HepG2 (cell line): ENCODE results near the gene CCL19. TPM values are rescaled to one million over a fixed set of nuclear protein-coding genes. Genes with fewer than 3 reads are reported as not detected.

ENCODE experiments used
- ATAC-seq: fragments of 200-7000 bp; cut with Tn5 transposase; 3 replicates; pipeline ENCODE4 v1.9.1; 2020; ENCODE audit warnings: mild to moderate bottlenecking, moderate library complexity
- BruUV-seq: library from RNA; stranded (reverse); fragments of 400-500 nt; replicated peaks from 2 replicates; lab custom pipeline; 2021; lab: Mats Ljungman, UMichigan
- CTCF ChIA-PET: fragments of 300-600 bp; formaldehyde crosslinking; extraction: SDS; loops from one replicate; lab custom pipeline; 2021; ENCODE audit warnings: low total read pairs, inconsistent platforms, low intra/inter-chr PET ratio; lab: Yijun Ruan, JAX
- POLR2A ChIA-PET: fragments of 350-600 bp; sonication (Branson Sonifier 250); formaldehyde crosslinking; loops from one replicate; lab custom pipeline; 2020; ENCODE audit warnings: antibody characterized with exemption, inconsistent platforms; lab: Yijun Ruan, JAX
- DNase-seq: peaks from one replicate; pipeline ENCODE4 v3.0.0-alpha.2; 2015; ENCODE audit warnings: low spot score
- FAIRE-seq: peaks from 3 replicates; lab custom pipeline; 2011; peaks lifted over from hg19 to GRCh38; lab: Jason Lieb, UNC
- H2AFZ ChIP-seq: one replicate; pipeline ENCODE4 v1.6.1; 2011; ENCODE audit warnings: low read length, inconsistent platforms
- H3K27ac ChIP-seq: fragments of 300-600 bp; 3 replicates; pipeline ENCODE4 v1.8.0; 2011; ENCODE audit warnings: mixed run types, mild to moderate bottlenecking, mixed read lengths, low read length, inconsistent platforms; ENCODE audit not compliant: insufficient read depth; ENCODE audit errors: extremely low read length
- H3K27me3 ChIP-seq, 2 experiments: fragments of 200-600 bp in 1 of 2; 2 replicates in 1 of 2; 3 replicates in 1 of 2; pipeline versions ENCODE4 v1.6.0 to v1.8.0; 2011; ENCODE audit warnings: low read length in 2 of 2, mild to moderate bottlenecking in 2 of 2, moderate library complexity in 2 of 2, inconsistent platforms in 1 of 2; ENCODE audit not compliant: insufficient read depth in 2 of 2, control insufficient read depth in 1 of 2
- H3K36me3 ChIP-seq, 2 experiments: fragments of 200-600 bp in 1 of 2; replicated peaks in 1 of 2; 2 replicates in 1 of 2; 3 replicates in 1 of 2; pipeline versions ENCODE4 v1.5.1 to v1.8.0; 2011; ENCODE audit warnings: low read length in 2 of 2, inconsistent platforms in 1 of 2; ENCODE audit not compliant: insufficient read depth in 2 of 2, control insufficient read depth in 1 of 2
- H3K4me1 ChIP-seq: 2 replicates; pipeline ENCODE4 v1.5.1; 2012; ENCODE audit warnings: low read length, inconsistent platforms; ENCODE audit not compliant: insufficient read depth
- H3K4me2 ChIP-seq: 2 replicates; pipeline ENCODE4 v1.6.0; 2011; ENCODE audit warnings: low read depth, low read length, inconsistent platforms
- H3K4me3 ChIP-seq, 3 experiments: fragments of 200-600 bp in 1 of 3; sonication (generic), shearing (Covaris generic) in 1 of 3; replicated peaks in 1 of 3; 2 replicates each; pipeline ENCODE4 v1.5.1; 2011 to 2016; ENCODE audit warnings: low read length in 3 of 3, inconsistent platforms in 2 of 3, low read depth in 2 of 3, mild to moderate bottlenecking in 2 of 3, control low read depth in 1 of 3, mixed read lengths in 1 of 3; ENCODE audit not compliant: insufficient read depth in 1 of 3
- H3K79me2 ChIP-seq: one replicate; pipeline ENCODE4 v1.6.1; 2011; ENCODE audit warnings: low read length, inconsistent platforms; ENCODE audit not compliant: insufficient read depth
- H3K9ac ChIP-seq: 2 replicates; pipeline ENCODE4 v1.6.0; 2011; ENCODE audit warnings: mild to moderate bottlenecking, low read depth, low read length, inconsistent platforms; ENCODE audit not compliant: insufficient read depth
- H3K9me3 ChIP-seq: 2 replicates; pipeline ENCODE4 v1.5.1; 2012; ENCODE audit warnings: mild to moderate bottlenecking, low read length
- H4K20me1 ChIP-seq: 2 replicates; pipeline ENCODE4 v1.6.0; 2011; ENCODE audit warnings: inconsistent platforms, mild to moderate bottlenecking, low read length, moderate library complexity; ENCODE audit not compliant: insufficient read depth
- DMAP1 ChIP-seq: IDR thresholded peaks from 2 replicates; pipeline ENCODE4 v1.6.1; 2016
- NFYC ChIP-seq: IDR thresholded peaks from 2 replicates; pipeline ENCODE4 v1.6.1; 2016; ENCODE audit warnings: missing genetic modification reagents, missing compliant biosample characterization
- NR2F1 ChIP-seq, 2 experiments: fragments of 450-650 bp in 1 of 2; formaldehyde crosslinking in 1 of 2; IDR thresholded peaks; 2 replicates each; pipeline versions ENCODE4 v1.5.0 to v1.6.1; 2016 to 2020; ENCODE audit warnings: mild to moderate bottlenecking in 1 of 2, missing compliant biosample characterization in 1 of 2, missing genetic modification reagents in 1 of 2, moderate library complexity in 1 of 2
- SAP130 ChIP-seq: IDR thresholded peaks from 2 replicates; pipeline ENCODE4 v1.6.1; 2016; ENCODE audit warnings: low read depth
- SOX6 ChIP-seq, 2 experiments: fragments of 450-650 bp in 1 of 2; sonication (generic) in 1 of 2; formaldehyde crosslinking in 1 of 2; IDR thresholded peaks; 2 replicates each; pipeline versions ENCODE4 v1.4.0 to v1.6.1; 2017 to 2020; ENCODE audit warnings: antibody characterized with exemption in 1 of 2, mild to moderate bottlenecking in 1 of 2, missing genetic modification reagents in 1 of 2
- TAF1 ChIP-seq: sonication (generic); formaldehyde crosslinking; IDR thresholded peaks from 2 replicates; pipeline ENCODE4 v1.4.0; 2020; ENCODE audit warnings: missing genetic modification reagents
- TBL1XR1 ChIP-seq: fragments of 150-350 bp; IDR thresholded peaks from 2 replicates; pipeline ENCODE4 v1.6.1; 2014; ENCODE audit warnings: borderline replicate concordance, low read length; ENCODE audit not compliant: partially characterized antibody
- ZBTB33 ChIP-seq: sonication (generic); formaldehyde crosslinking; IDR thresholded peaks from 2 replicates; pipeline ENCODE4 v1.4.0; 2020; ENCODE audit warnings: missing genetic modification reagents
- ZNF451 ChIP-seq: sonication (generic); formaldehyde crosslinking; IDR thresholded peaks from 2 replicates; pipeline ENCODE4 v1.5.0; 2020; ENCODE audit warnings: mild to moderate bottlenecking, missing genetic modification reagents
- ZNF790 ChIP-seq: sonication (generic); formaldehyde crosslinking; IDR thresholded peaks from 2 replicates; pipeline ENCODE4 v1.8.0; 2022; ENCODE audit warnings: missing genetic modification reagents, mild to moderate bottlenecking, borderline replicate concordance
- WGBS: methylation state at CpG from one replicate; pipeline ENCODE4 v1.1.6; 2017; ENCODE audit warnings: low lambda C conversion rate; 5-methylcytosine and 5-hydroxymethylcytosine counted together
- in situ Hi-C: cut with HindIII; loops from 2 replicates; pipeline ENCODE4 v1.10.0; 2017; ENCODE audit warnings: low pct_unique_long_range_greater_than_20kb; ENCODE audit not compliant: extremely low pct_ligation_motif_present
- intact Hi-C: fragments of 100-400 bp; cut with micrococcal nuclease; formaldehyde crosslinking; loops from one replicate; pipeline ENCODE4 v1.10.0; 2022; ENCODE audit not compliant: unreplicated experiment
- polyA plus RNA-seq, 8 experiments: library from polyadenylated mRNA; depleted of rRNA in 3 of 8; stranded (reverse) in 7 of 8; unstranded in 1 of 8; fragments of >200 nt; fragmentation: Illumina TruSeq in 4 of 8; extraction: Trizol in 4 of 8; gene quantifications; 2 replicates each; pipeline versions ENCODE4 v1.2.1 to v1.2.3, GENCODE V29; 2011 to 2016; ENCODE audit warnings: low read depth in 4 of 8, missing spikeins in 1 of 8, mixed read lengths in 1 of 8; ENCODE audit not compliant: insufficient read depth in 1 of 8
- total RNA-seq, 5 experiments: library from RNA; depleted of rRNA; stranded (reverse); fragments of >200 nt; fragmentation: Illumina TruSeq; extraction: Trizol; gene quantifications; 2 replicates each; pipeline ENCODE4 v1.2.3, GENCODE V29; 2016; ENCODE audit warnings: low read depth in 1 of 5
- TF ChIP-seq, protein P1 (sequence below): IDR thresholded peaks from 2 replicates; pipeline ENCODE4 v1.6.1; 2016
- TF ChIP-seq, protein P2 (sequence below): fragments of 450-650 bp; IDR thresholded peaks from 2 replicates; pipeline ENCODE4 v1.6.1; 2016

CCL19 gene
- total and polyA plus RNA-seq, 2 of the 13 experiments (the other 11 are each of a cell fraction or from before 2014, with no cell fraction given) = not detected

GRCh38 chr9:34647651-34648050 lies 43.4 kb downstream of the CCL19 start:
- 18% methylated on average over 10 of the region's 10 CpGs for WGBS
- POLR2A ChIA-PET = interaction anchor here (1.0 to 4.1 kb wide), 3 partner anchors 10 to 28 kb away, joined by 3 to 40 read pairs (median 10); partner anchors contain the start of genes CCL27, DCTN3 and SIGMAR1
- no TSS peak for BruUV-seq
- Histone ChIP-seq H3K4me1 (peaks cover 77% of the 10 kb centered on the region), H4K20me1 (no peaks in the 10 kb centered on the region), H3K4me3 (peak overlapping the region; percentile 75 to 88 (median 78)), H3K36me3 (peaks cover 8 to 18% of the 10 kb centered on the region in 2 experiments), H3K27ac (peak overlapping the region; percentile 95), H3K9ac (peak overlapping the region; percentile 89), H3K27me3 (no peaks in the 10 kb centered on the region; a peak in 1 of 5 replicates), H3K79me2 (peaks cover 16% of the 10 kb centered on the region), H2AFZ (no peak overlapping the region), H3K4me2 (peak overlapping the region; percentile 86), H3K9me3 (no peaks in the 10 kb centered on the region)
- FAIRE-seq (no peak), DNase-seq (no peak), ATAC-seq (no peak)
- TF ChIP-seq SAP130 (CRISPR knock-in tag) (peak; percentile 47; the same call in 1 of the 2 replicates), ZNF790 (no peak), ZNF451 (CRISPR knock-in tag) (no peak), SOX6 (IDR thresholded peaks at IDR 0.05) (no peak), SOX6 (CRISPR knock-in tag; IDR thresholded peaks at IDR 0.05) (no peak), NFYC (CRISPR knock-in tag) (no peak)
- TF ChIP-seq, protein P1, sequence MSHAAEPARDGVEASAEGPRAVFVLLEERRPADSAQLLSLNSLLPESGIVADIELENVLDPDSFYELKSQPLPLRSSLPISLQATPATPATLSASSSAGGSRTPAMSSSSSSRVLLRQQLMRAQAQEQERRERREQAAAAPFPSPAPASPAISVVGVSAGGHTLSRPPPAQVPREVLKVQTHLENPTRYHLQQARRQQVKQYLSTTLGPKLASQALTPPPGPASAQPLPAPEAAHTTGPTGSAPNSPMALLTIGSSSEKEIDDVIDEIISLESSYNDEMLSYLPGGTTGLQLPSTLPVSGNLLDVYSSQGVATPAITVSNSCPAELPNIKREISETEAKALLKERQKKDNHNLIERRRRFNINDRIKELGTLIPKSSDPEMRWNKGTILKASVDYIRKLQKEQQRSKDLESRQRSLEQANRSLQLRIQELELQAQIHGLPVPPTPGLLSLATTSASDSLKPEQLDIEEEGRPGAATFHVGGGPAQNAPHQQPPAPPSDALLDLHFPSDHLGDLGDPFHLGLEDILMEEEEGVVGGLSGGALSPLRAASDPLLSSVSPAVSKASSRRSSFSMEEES (CRISPR knock-in tag) = 0 out of 2 replicates have a peak, but pooled peaks have one; percentile 15
- CTCF ChIA-PET = interaction anchor here (1.7 to 2.7 kb wide), 2 partner anchors 14 to 17 kb away, joined by 9 to 12 read pairs; no protein-coding TSS in a partner anchor
- intact Hi-C loops (no loop called here), in situ Hi-C loops (no loop called here)

DNA sequence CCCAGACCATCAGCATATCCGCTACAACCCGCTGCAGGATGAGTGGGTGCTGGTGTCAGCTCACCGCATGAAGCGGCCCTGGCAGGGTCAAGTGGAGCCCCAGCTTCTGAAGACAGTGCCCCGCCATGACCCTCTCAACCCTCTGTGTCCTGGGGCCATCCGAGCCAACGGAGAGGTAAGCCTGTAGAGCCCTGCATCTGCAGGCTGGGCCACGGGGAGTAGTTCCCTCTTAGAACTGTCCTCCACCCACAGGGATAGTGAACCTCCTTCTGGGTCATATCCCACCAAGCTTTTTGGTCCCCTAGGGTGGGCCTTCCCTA lies 44.0 kb downstream of the CCL19 start:
- Histone ChIP-seq H3K27ac (peak overlapping the region; percentile 95), H4K20me1 (no peaks in the 10 kb centered on the region), H3K9me3 (no peaks in the 10 kb centered on the region), H3K4me2 (peak overlapping the region; percentile 86), H3K4me3 (peak overlapping the region; percentile 75 to 88 (median 78)), H2AFZ (no peak overlapping the region), H3K4me1 (peaks cover 76% of the 10 kb centered on the region), H3K36me3 (peaks cover 8 to 18% of the 10 kb centered on the region in 2 experiments), H3K9ac (peak overlapping the region; percentile 89), H3K79me2 (peaks cover 16% of the 10 kb centered on the region), H3K27me3 (no peaks in the 10 kb centered on the region; a peak in 1 of 5 replicates)
- CTCF ChIA-PET = interaction anchor here (1.6 to 2.7 kb wide), 4 partner anchors 10 to 54 kb away, joined by 4 to 12 read pairs (median 7); partner anchors contain the start of gene SIGMAR1
- in situ Hi-C loops = no loop called here
- peak; percentile 9 for ATAC-seq
- POLR2A ChIA-PET = interaction anchor here (0.7 to 4.1 kb wide), 8 partner anchors 9 to 54 kb away, joined by 3 to 100 read pairs (median 4); partner anchors contain the start of genes ARID3C, CCL27, RPP25L and SIGMAR1
- DNase-seq = no peak
- no peak for FAIRE-seq
- intact Hi-C loops = no loop called here
- WGBS = 0% methylated on average over 3 of the region's 8 CpGs
- BruUV-seq = no TSS peak
- TF ChIP-seq NR2F1 (CRISPR knock-in tag; IDR thresholded peaks at IDR 0.05) = no peak
- TF ChIP-seq TAF1 (CRISPR knock-in tag) = no peak
- no peak for TF ChIP-seq DMAP1 (CRISPR knock-in tag)
- no peak for TF ChIP-seq TBL1XR1
- TF ChIP-seq ZBTB33 (CRISPR knock-in tag) = no peak
- TF ChIP-seq, protein P2, sequence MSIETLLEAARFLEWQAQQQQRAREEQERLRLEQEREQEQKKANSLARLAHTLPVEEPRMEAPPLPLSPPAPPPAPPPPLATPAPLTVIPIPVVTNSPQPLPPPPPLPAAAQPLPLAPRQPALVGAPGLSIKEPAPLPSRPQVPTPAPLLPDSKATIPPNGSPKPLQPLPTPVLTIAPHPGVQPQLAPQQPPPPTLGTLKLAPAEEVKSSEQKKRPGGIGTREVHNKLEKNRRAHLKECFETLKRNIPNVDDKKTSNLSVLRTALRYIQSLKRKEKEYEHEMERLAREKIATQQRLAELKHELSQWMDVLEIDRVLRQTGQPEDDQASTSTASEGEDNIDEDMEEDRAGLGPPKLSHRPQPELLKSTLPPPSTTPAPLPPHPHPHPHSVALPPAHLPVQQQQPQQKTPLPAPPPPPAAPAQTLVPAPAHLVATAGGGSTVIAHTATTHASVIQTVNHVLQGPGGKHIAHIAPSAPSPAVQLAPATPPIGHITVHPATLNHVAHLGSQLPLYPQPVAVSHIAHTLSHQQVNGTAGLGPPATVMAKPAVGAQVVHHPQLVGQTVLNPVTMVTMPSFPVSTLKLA = no peak
